B cell (primary cell): ENCODE data around the gene COBL. TPM values are rescaled to one million over a fixed set of nuclear protein-coding genes. Genes with fewer than 3 reads are reported as not detected.

Experiments
- ATAC-seq: fragments of 200-7000 bp; cut with Tn5 transposase; one replicate; pipeline ENCODE4 v1.10.0; 2021; ENCODE audit warnings: low read depth, mild to moderate bottlenecking, moderate number of reproducible peaks, moderate library complexity
- CTCF ChIA-PET: fragments of 350-600 bp; sonication (Branson Sonifier 250); formaldehyde crosslinking; loops from one replicate; lab custom pipeline; 2021; ENCODE audit warnings: antibody characterized with exemption, inconsistent platforms; lab: Charles Lee
- POLR2A ChIA-PET: fragments of 350-600 bp; sonication (Branson Sonifier 250); formaldehyde crosslinking; loops from one replicate; lab custom pipeline; 2021; ENCODE audit warnings: antibody characterized with exemption; lab: Charles Lee
- DNase-seq: peaks from one replicate; pipeline ENCODE4 v3.0.0; 2013
- H2AFZ ChIP-seq: 2 replicates; pipeline ENCODE4 v1.6.1; 2012; ENCODE audit warnings: mild to moderate bottlenecking, low read depth, low read length; ENCODE audit not compliant: insufficient read depth, poor library complexity, severe bottlenecking
- H3K27ac ChIP-seq, 2 donors: 1 replicate in 1 of 2; 2 replicates in 1 of 2; pipeline ENCODE4 v1.5.1; 2012 to 2013; ENCODE audit warnings: low read length in 2 of 2, mild to moderate bottlenecking in 2 of 2, moderate library complexity in 1 of 2
- H3K27me3 ChIP-seq, 4 experiments: fragments of 200-600 bp in 1 of 4; sonication (generic) in 1 of 4; replicated peaks in 1 of 4; 1 replicate in 2 of 4; 2 replicates in 2 of 4; pipeline versions ENCODE4 v1.6.1 to v1.7.0; 2013 to 2016; ENCODE audit warnings: low read length in 3 of 4, mild to moderate bottlenecking in 2 of 4, mixed read lengths in 1 of 4, moderate library complexity in 1 of 4; ENCODE audit not compliant: insufficient read depth in 4 of 4, control insufficient read depth in 3 of 4; ENCODE audit errors: control extremely low read depth in 1 of 4
- H3K36me3 ChIP-seq, 2 experiments: replicated peaks in 1 of 2; 1 replicate in 1 of 2; 2 replicates in 1 of 2; pipeline versions ENCODE4 v1.6.1 to v1.7.1; 2013; ENCODE audit warnings: low read length in 1 of 2; ENCODE audit not compliant: insufficient read depth in 2 of 2, control insufficient read depth in 1 of 2; ENCODE audit errors: control extremely low read depth in 1 of 2, extremely low read depth in 1 of 2
- H3K4me1 ChIP-seq, 2 donors: fragments of 200-600 bp in 1 of 2; sonication (generic) in 1 of 2; 1 replicate in 1 of 2; 2 replicates in 1 of 2; pipeline versions ENCODE4 v1.5.1 to v1.6.1; 2013 to 2017; ENCODE audit warnings: low read length in 2 of 2; ENCODE audit not compliant: control insufficient read depth in 2 of 2, insufficient read depth in 2 of 2
- H3K4me2 ChIP-seq: replicated peaks from 2 replicates; pipeline ENCODE3; 2012; ENCODE audit warnings: mild to moderate bottlenecking, low read depth, low read length; ENCODE audit not compliant: poor library complexity, severe bottlenecking
- H3K4me3 ChIP-seq, 5 experiments: fragments of 200-600 bp in 1 of 5; sonication (generic) in 1 of 5; 1 replicate in 3 of 5; 2 replicates in 2 of 5; pipeline versions ENCODE4 v1.5.1 to v1.7.0; 2011 to 2016; ENCODE audit warnings: low read length in 4 of 5, mild to moderate bottlenecking in 4 of 5, low read depth in 2 of 5, control low read depth in 1 of 5, moderate library complexity in 1 of 5; ENCODE audit not compliant: insufficient read depth in 1 of 5; ENCODE audit errors: control extremely low read depth in 1 of 5, extremely low read depth in 1 of 5
- H3K79me2 ChIP-seq: fragments of 200-600 bp; sonication (generic); one replicate; pipeline ENCODE4 v1.6.0; 2016; ENCODE audit warnings: low read length; ENCODE audit not compliant: control insufficient read depth, insufficient read depth
- H3K9ac ChIP-seq: fragments of 200-600 bp; sonication (generic); 2 replicates; pipeline ENCODE4 v1.6.1; 2017; ENCODE audit warnings: mild to moderate bottlenecking, low read length, moderate library complexity
- H3K9me3 ChIP-seq, 3 donors: one replicate each; pipeline versions ENCODE4 v1.6.1 to v1.7.1; 2013; ENCODE audit warnings: low read length in 2 of 3; ENCODE audit not compliant: control insufficient read depth in 2 of 3, insufficient read depth in 1 of 3; ENCODE audit errors: control extremely low read depth in 1 of 3
- H4K20me1 ChIP-seq: 2 replicates; pipeline ENCODE4 v1.6.0; 2012; ENCODE audit warnings: mild to moderate bottlenecking, low read length; ENCODE audit not compliant: insufficient read depth, control insufficient read depth, poor library complexity, severe bottlenecking
- H3K27ac Mint-ChIP-seq: one replicate; pipeline ENCODE4 v1.8.0; 2021; ENCODE audit warnings: mixed read lengths
- H3K27me3 Mint-ChIP-seq: one replicate; pipeline ENCODE4 v1.8.0; 2021; ENCODE audit warnings: mixed read lengths
- H3K4me1 Mint-ChIP-seq: one replicate; pipeline ENCODE4 v1.8.0; 2021; ENCODE audit warnings: mixed read lengths
- H3K4me3 Mint-ChIP-seq: one replicate; pipeline ENCODE4 v1.8.0; 2021; ENCODE audit warnings: mixed read lengths
- H3K9me3 Mint-ChIP-seq: one replicate; pipeline ENCODE4 v1.8.0; 2022; ENCODE audit warnings: mixed read lengths; ENCODE audit not compliant: insufficient read depth
- CTCF ChIP-seq: fragments of 200-600 bp; IDR thresholded peaks from one replicate; pipeline ENCODE4 v1.8.0; 2022; ENCODE audit warnings: antibody characterized with exemption, mild to moderate bottlenecking
- EZH2 ChIP-seq: IDR thresholded peaks from 2 replicates; pipeline ENCODE4 v1.6.1; 2012; ENCODE audit warnings: borderline replicate concordance, low read depth, mild to moderate bottlenecking, moderate library complexity, low read length; ENCODE audit not compliant: insufficient read depth, poor library complexity, severe bottlenecking
- WGBS: methylation state at CpG from one replicate; pipeline ENCODE4 v1.1.5; 2013; ENCODE audit warnings: missing lambda C conversion rate; ENCODE audit not compliant: insufficient coverage; 5-methylcytosine and 5-hydroxymethylcytosine counted together
- intact Hi-C: fragments of 100-400 bp; cut with micrococcal nuclease; formaldehyde crosslinking; loops from one replicate; pipeline ENCODE4 v1.10.0; 2022
- polyA plus RNA-seq: library from polyadenylated mRNA; depleted of rRNA; stranded (reverse); fragments of >200 nt; gene quantifications from 2 replicates; pipeline ENCODE4 v1.2.3, GENCODE V29; 2012
- total RNA-seq, 2 donors: library from RNA; stranded (reverse); fragments of 120-200 nt in 1 of 2; gene quantifications; 1 replicate in 1 of 2; 2 replicates in 1 of 2; pipeline versions ENCODE4 v1.2.3 to v1.2.4, GENCODE V29; 2013 to 2022

Gene COBL
- total and polyA plus RNA-seq, 2 donors (not counting 1 experiment from before 2014, with no cell fraction given), result not detected

- peaks cover 0 to 3% (median 0%) of the 10 kb centered on the region in 4 experiments for H3K27me3 ChIP-seq
- no peak overlapping the region for H3K9ac ChIP-seq
- no peaks in the 10 kb centered on the region for H3K36me3 ChIP-seq
- 89% methylated on average over 1 of the region's 1 CpG for WGBS
- no peak overlapping the region for H3K27ac Mint-ChIP-seq
- ChIA-PET CTCF (no interaction called here), POLR2A (no interaction called here)
- no peak overlapping the region for H2AFZ ChIP-seq
- H3K9me3 ChIP-seq, result no peaks in the 10 kb centered on the region
- no peaks in the 10 kb centered on the region for H3K79me2 ChIP-seq
- DNase-seq (no peak), ATAC-seq (no peak)
- no peak for TF ChIP-seq EZH2
- TF ChIP-seq CTCF, result no peak
- no peak overlapping the region for H3K4me3 ChIP-seq
- H3K4me1 ChIP-seq, result no peaks in the 10 kb centered on the region
- no peak overlapping the region for H3K27ac ChIP-seq
- H3K27me3 Mint-ChIP-seq, result peaks cover 7% of the 10 kb centered on the region
- intact Hi-C loops, result no loop called here
- H4K20me1 ChIP-seq, result no peaks in the 10 kb centered on the region
- H3K9me3 Mint-ChIP-seq, result no peaks in the 10 kb centered on the region
- H3K4me3 Mint-ChIP-seq, result no peak overlapping the region
- H3K4me1 Mint-ChIP-seq, result no peaks in the 10 kb centered on the region
- no peak overlapping the region for H3K4me2 ChIP-seq
Measured at GRCh38 chr7:51328351-51328801, 11.8 kb upstream of the COBL start.

GRCh38 chr7:51327287-51327717 lies 10.7 kb upstream of the COBL start:
- Histone ChIP-seq H3K27me3 (peaks cover 0 to 3% (median 0%) of the 10 kb centered on the region in 4 experiments), H3K79me2 (no peaks in the 10 kb centered on the region), H3K27ac (no peak overlapping the region), H2AFZ (no peak overlapping the region), H3K9me3 (no peaks in the 10 kb centered on the region), H3K4me2 (no peak overlapping the region), H3K36me3 (no peaks in the 10 kb centered on the region), H3K9ac (no peak overlapping the region), H4K20me1 (no peaks in the 10 kb centered on the region), H3K4me3 (no peak overlapping the region), H3K4me1 (no peaks in the 10 kb centered on the region)
- CTCF ChIA-PET, result no interaction called here
- TF ChIP-seq EZH2, result no peak
- TF ChIP-seq CTCF, result no peak
- no peak for ATAC-seq
- POLR2A ChIA-PET, result no interaction called here
- no peak for DNase-seq
- H3K9me3 Mint-ChIP-seq, result no peaks in the 10 kb centered on the region
- intact Hi-C loops, result no loop called here
- WGBS, result 78% methylated on average over 3 of the region's 6 CpGs
- no peaks in the 10 kb centered on the region for H3K4me1 Mint-ChIP-seq
- H3K27me3 Mint-ChIP-seq, result peaks cover 7% of the 10 kb centered on the region
- no peak overlapping the region for H3K4me3 Mint-ChIP-seq
- no peak overlapping the region for H3K27ac Mint-ChIP-seq
